ENCODE data around the gene MSANTD1.

MSANTD1 gene

GRCh38 chr4:3213661-3214250 lies 35.2 kb upstream of the MSANTD1 start:
- ChIA-PET POLR2A (no interaction called here), CTCF (interaction anchor here (0.6 to 1.1 kb wide), 2 partner anchors 45 to 105 kb away, joined by 3 to 4 read pairs; no protein-coding TSS in a partner anchor)
- no peak for DNase-seq (ENCODE audit: extremely low spot score)

GRCh38 chr4:3215256-3215655 lies 33.7 kb upstream of the MSANTD1 start:
- DNase-seq (ENCODE audit: extremely low spot score), result no peak
- ChIA-PET POLR2A (no interaction called here), CTCF (no interaction called here)
- TF ChIP-seq SUZ12 (IDR thresholded peaks at IDR 0.05) (no peak), PKNOX1 (IDR thresholded peaks at IDR 0.05) (no peak), BHLHE40 (IDR thresholded peaks at IDR 0.05; ENCODE audit: borderline replicate concordance) (no peak), CTBP1 (IDR thresholded peaks at IDR 0.05; ENCODE audit: borderline replicate concordance) (no peak), L3MBTL2 (conservative IDR thresholded peaks at IDR 0.05) (no peak), SP1 (IDR thresholded peaks at IDR 0.05) (no peak), ELF4 (IDR thresholded peaks at IDR 0.05) (no peak), FOXK2 (IDR thresholded peaks at IDR 0.05) (no peak), FOXM1 (IDR thresholded peaks at IDR 0.05; ENCODE audit: borderline replicate concordance) (no peak), ZNF384 (IDR thresholded peaks at IDR 0.05) (no peak)

More at GRCh38 chr4:3213661-3214250, 35.2 kb upstream of the MSANTD1 start:
- TF ChIP-seq PKNOX1 (IDR thresholded peaks at IDR 0.05) (no peak), TARDBP (IDR thresholded peaks at IDR 0.05) (no peak), SUZ12 (IDR thresholded peaks at IDR 0.05) (no peak), FOXK2 (IDR thresholded peaks at IDR 0.05) (no peak), CTBP1 (IDR thresholded peaks at IDR 0.05; ENCODE audit: borderline replicate concordance) (no peak)

- DNase-seq (ENCODE audit: extremely low spot score), result no peak
- no peak for TF ChIP-seq PKNOX1 (IDR thresholded peaks at IDR 0.05)
- TF ChIP-seq HDGF (IDR thresholded peaks at IDR 0.05; ENCODE audit: borderline replicate concordance), result no peak
- TF ChIP-seq ZNF384 (IDR thresholded peaks at IDR 0.05), result no peak
- TF ChIP-seq SUZ12 (IDR thresholded peaks at IDR 0.05), result no peak
- TF ChIP-seq FOXM1 (IDR thresholded peaks at IDR 0.05; ENCODE audit: borderline replicate concordance), result no peak
- no peak for TF ChIP-seq ELF4 (IDR thresholded peaks at IDR 0.05)
- TF ChIP-seq LEF1 (IDR thresholded peaks at IDR 0.05; ENCODE audit: borderline replicate concordance), result no peak
- TF ChIP-seq BHLHE40 (IDR thresholded peaks at IDR 0.05; ENCODE audit: borderline replicate concordance), result no peak
- TF ChIP-seq SP1 (IDR thresholded peaks at IDR 0.05), result no peak
- TF ChIP-seq FOXA1 (IDR thresholded peaks at IDR 0.05), result no peak
- no peak for TF ChIP-seq TARDBP (IDR thresholded peaks at IDR 0.05)
- POLR2A ChIA-PET, result no interaction called here
- CTCF ChIA-PET, result no interaction called here
These were observed 33.2 kb upstream of the MSANTD1 start for GRCh38 chr4:3215733-3216132.

GRCh38 chr4:3217266-3217665 lies 31.7 kb upstream of the MSANTD1 start:
- DNase-seq (ENCODE audit: extremely low spot score), result no peak
- ChIA-PET POLR2A (no interaction called here), CTCF (no interaction called here)
- TF ChIP-seq TARDBP (IDR thresholded peaks at IDR 0.05) (no peak), SP1 (IDR thresholded peaks at IDR 0.05) (no peak), FOXA1 (IDR thresholded peaks at IDR 0.05) (no peak)

- no peak for TF ChIP-seq LEF1 (IDR thresholded peaks at IDR 0.05; ENCODE audit: borderline replicate concordance)
- no peak for TF ChIP-seq FOXA1 (IDR thresholded peaks at IDR 0.05)
- no peak for TF ChIP-seq TARDBP (IDR thresholded peaks at IDR 0.05)
- no peak for TF ChIP-seq FOXM1 (IDR thresholded peaks at IDR 0.05; ENCODE audit: borderline replicate concordance)
- no peak for TF ChIP-seq NFRKB (IDR thresholded peaks at IDR 0.05)
- no peak for TF ChIP-seq FOXK2 (IDR thresholded peaks at IDR 0.05)
- TF ChIP-seq BHLHE40 (IDR thresholded peaks at IDR 0.05; ENCODE audit: borderline replicate concordance), result no peak
- TF ChIP-seq CTBP1 (IDR thresholded peaks at IDR 0.05; ENCODE audit: borderline replicate concordance), result no peak
- TF ChIP-seq HDGF (IDR thresholded peaks at IDR 0.05; ENCODE audit: borderline replicate concordance), result no peak
- TF ChIP-seq PKNOX1 (IDR thresholded peaks at IDR 0.05), result no peak
- TF ChIP-seq ZNF384 (IDR thresholded peaks at IDR 0.05), result no peak
- TF ChIP-seq ELF4 (IDR thresholded peaks at IDR 0.05), result no peak
- TF ChIP-seq L3MBTL2 (conservative IDR thresholded peaks at IDR 0.05), result no peak
- TF ChIP-seq SUZ12 (IDR thresholded peaks at IDR 0.05), result no peak
- no peak for TF ChIP-seq SP1 (IDR thresholded peaks at IDR 0.05)
- TF ChIP-seq ARNT (IDR thresholded peaks at IDR 0.05), result no peak
- POLR2A ChIA-PET, result no interaction called here
- CTCF ChIA-PET, result no interaction called here
- DNase-seq (ENCODE audit: extremely low spot score), result no peak
These were observed 31.2 kb upstream of the MSANTD1 start for GRCh38 chr4:3217771-3218170.

Measured in HEK293T (cell line).